Measurements from ENCODE around the gene MACC1. TPM values are rescaled to one million over a fixed set of nuclear protein-coding genes. Genes with fewer than 3 reads are reported as not detected.

MACC1 gene
- total and polyA plus RNA-seq, 9 of the 15 experiments (the other 6 are each of a cell fraction or from before 2014, with no cell fraction given), result 5.9 to 30.2 (median 10.4) TPM

DNA sequence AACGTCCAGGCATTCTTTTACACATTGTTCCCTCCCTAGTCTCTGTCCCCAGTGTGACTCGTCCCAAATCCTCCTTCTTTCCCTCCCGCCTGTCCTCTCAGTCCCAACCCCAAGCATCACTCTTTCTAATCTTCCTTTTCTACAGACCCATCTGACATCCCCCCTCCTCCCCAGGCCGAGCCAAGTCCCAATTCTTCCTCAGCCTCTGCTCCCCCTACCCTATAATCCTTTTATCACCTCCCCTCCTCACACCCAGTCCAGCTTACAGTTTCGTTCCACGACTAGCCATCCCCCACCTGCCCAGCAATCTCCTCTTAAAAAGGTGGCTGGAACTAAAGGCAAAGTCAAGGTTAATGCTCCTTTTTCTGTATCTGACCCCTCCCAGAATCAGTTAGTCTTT lies 95.1 kb downstream of the MACC1 start:
- CTCF ChIA-PET (ENCODE audit: low intra/inter-chr PET ratio), result no interaction called here
- H3K27ac ChIP-seq (ENCODE audit: extremely low read depth, low read depth, low read length), result no peak overlapping the region
- H3K79me2 ChIP-seq (ENCODE audit: control insufficient read depth, insufficient read depth, low read length), result no peaks in the 10 kb centered on the region
- no peaks in the 10 kb centered on the region for H3K9me3 ChIP-seq (replicated peaks; ENCODE audit: control insufficient read depth, insufficient read depth, low read depth, low read length)
- no peak overlapping the region for H3K9ac ChIP-seq (ENCODE audit: insufficient read depth in 1 of 2, low read depth in 2 of 2, low read length in 2 of 2)
- no peak overlapping the region for H3K4me2 ChIP-seq (ENCODE audit: insufficient read depth, low read length)
- POLR2A ChIA-PET, result no interaction called here
- TF ChIP-seq PCBP2 (IDR thresholded peaks at IDR 0.05; ENCODE audit: low read depth, low read length, poor library complexity, severe bottlenecking), result no peak
- no peak for TF ChIP-seq SMARCE1 (IDR thresholded peaks at IDR 0.05)
- no peak for TF ChIP-seq NR2F6 (CRISPR knock-in tag; IDR thresholded peaks at IDR 0.05)
- TF ChIP-seq TCFL5 (CRISPR knock-in tag; conservative IDR thresholded peaks at IDR 0.05), result no peak
- TF ChIP-seq, protein P1, sequence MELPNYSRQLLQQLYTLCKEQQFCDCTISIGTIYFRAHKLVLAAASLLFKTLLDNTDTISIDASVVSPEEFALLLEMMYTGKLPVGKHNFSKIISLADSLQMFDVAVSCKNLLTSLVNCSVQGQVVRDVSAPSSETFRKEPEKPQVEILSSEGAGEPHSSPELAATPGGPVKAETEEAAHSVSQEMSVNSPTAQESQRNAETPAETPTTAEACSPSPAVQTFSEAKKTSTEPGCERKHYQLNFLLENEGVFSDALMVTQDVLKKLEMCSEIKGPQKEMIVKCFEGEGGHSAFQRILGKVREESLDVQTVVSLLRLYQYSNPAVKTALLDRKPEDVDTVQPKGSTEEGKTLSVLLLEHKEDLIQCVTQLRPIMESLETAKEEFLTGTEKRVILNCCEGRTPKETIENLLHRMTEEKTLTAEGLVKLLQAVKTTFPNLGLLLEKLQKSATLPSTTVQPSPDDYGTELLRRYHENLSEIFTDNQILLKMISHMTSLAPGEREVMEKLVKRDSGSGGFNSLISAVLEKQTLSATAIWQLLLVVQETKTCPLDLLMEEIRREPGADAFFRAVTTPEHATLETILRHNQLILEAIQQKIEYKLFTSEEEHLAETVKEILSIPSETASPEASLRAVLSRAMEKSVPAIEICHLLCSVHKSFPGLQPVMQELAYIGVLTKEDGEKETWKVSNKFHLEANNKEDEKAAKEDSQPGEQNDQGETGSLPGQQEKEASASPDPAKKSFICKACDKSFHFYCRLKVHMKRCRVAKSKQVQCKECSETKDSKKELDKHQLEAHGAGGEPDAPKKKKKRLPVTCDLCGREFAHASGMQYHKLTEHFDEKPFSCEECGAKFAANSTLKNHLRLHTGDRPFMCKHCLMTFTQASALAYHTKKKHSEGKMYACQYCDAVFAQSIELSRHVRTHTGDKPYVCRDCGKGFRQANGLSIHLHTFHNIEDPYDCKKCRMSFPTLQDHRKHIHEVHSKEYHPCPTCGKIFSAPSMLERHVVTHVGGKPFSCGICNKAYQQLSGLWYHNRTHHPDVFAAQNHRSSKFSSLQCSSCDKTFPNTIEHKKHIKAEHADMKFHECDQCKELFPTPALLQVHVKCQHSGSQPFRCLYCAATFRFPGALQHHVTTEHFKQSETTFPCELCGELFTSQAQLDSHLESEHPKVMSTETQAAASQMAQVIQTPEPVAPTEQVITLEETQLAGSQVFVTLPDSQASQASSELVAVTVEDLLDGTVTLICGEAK (IDR thresholded peaks at IDR 0.05), result no peak
- TF ChIP-seq, protein P1 (CRISPR knock-in tag; IDR thresholded peaks at IDR 0.05), result no peak
- TF ChIP-seq RFX5 (IDR thresholded peaks at IDR 0.05; ENCODE audit: low read depth, low read length), result no peak
- TF ChIP-seq, protein P2, sequence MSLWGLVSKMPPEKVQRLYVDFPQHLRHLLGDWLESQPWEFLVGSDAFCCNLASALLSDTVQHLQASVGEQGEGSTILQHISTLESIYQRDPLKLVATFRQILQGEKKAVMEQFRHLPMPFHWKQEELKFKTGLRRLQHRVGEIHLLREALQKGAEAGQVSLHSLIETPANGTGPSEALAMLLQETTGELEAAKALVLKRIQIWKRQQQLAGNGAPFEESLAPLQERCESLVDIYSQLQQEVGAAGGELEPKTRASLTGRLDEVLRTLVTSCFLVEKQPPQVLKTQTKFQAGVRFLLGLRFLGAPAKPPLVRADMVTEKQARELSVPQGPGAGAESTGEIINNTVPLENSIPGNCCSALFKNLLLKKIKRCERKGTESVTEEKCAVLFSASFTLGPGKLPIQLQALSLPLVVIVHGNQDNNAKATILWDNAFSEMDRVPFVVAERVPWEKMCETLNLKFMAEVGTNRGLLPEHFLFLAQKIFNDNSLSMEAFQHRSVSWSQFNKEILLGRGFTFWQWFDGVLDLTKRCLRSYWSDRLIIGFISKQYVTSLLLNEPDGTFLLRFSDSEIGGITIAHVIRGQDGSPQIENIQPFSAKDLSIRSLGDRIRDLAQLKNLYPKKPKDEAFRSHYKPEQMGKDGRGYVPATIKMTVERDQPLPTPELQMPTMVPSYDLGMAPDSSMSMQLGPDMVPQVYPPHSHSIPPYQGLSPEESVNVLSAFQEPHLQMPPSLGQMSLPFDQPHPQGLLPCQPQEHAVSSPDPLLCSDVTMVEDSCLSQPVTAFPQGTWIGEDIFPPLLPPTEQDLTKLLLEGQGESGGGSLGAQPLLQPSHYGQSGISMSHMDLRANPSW (CRISPR knock-in tag; IDR thresholded peaks at IDR 0.05), result no peak
- TF ChIP-seq NFIC (IDR thresholded peaks at IDR 0.05), result no peak
- TF ChIP-seq CBFB (CRISPR knock-in tag; IDR thresholded peaks at IDR 0.05), result no peak
- no peak overlapping the region for H3K4me3 ChIP-seq
- no peak overlapping the region for H2AFZ ChIP-seq (ENCODE audit: low read depth, low read length)
- no peaks in the 10 kb centered on the region for H3K27me3 ChIP-seq (ENCODE audit: control insufficient read depth in 2 of 2, insufficient read depth in 2 of 2, low read length in 2 of 2)
- H3K36me3 ChIP-seq (ENCODE audit: control insufficient read depth, insufficient read depth, low read length), result no peaks in the 10 kb centered on the region
- intact Hi-C loops (cut with micrococcal nuclease), result no loop called here
- in situ Hi-C loops (cut with MboI), result no loop called here
- H3K4me1 ChIP-seq (replicated peaks in 1 of 2; ENCODE audit: control insufficient read depth in 2 of 2, insufficient read depth in 2 of 2, low read length in 2 of 2), result no peaks in the 10 kb centered on the region
- no peak for FAIRE-seq
- no TSS peak for BruUV-seq (replicated peaks)
- H4K20me1 ChIP-seq (replicated peaks; ENCODE audit: control insufficient read depth, insufficient read depth, low read length), result no peaks in the 10 kb centered on the region
- DNase-seq (ENCODE audit: extremely low read depth in 1 of 4, low spot score in 3 of 4), result no peak
- no peaks in the 10 kb centered on the region for H3K9me1 ChIP-seq (ENCODE audit: control insufficient read depth, insufficient read depth, low read length)
- ATAC-seq, result no peak
- WGBS (ENCODE audit: insufficient coverage, low coverage, missing lambda C conversion rate), result 7% methylated on average over 6 of the region's 6 CpGs
